PC-3 (cell line): ENCODE results near the gene ZNF385C. TPM values are rescaled to one million over a fixed set of nuclear protein-coding genes. Genes with fewer than 3 reads are reported as not detected.

Experiments used
- ATAC-seq: fragments of 200-7000 bp; cut with Tn5 transposase; 2 replicates; pipeline ENCODE4 v1.9.1; 2020; ENCODE audit warnings: mild to moderate bottlenecking, moderate library complexity
- BruUV-seq: library from RNA; stranded (reverse); fragments of 400-500 nt; replicated peaks from 2 replicates; lab custom pipeline; 2021; lab: Mats Ljungman, UMichigan
- CTCF ChIA-PET: fragments of 300-600 bp; sonication (Branson Sonifier 250); formaldehyde crosslinking; loops from one replicate; lab custom pipeline; 2022; ENCODE audit warnings: antibody characterized with exemption; lab: Charles Lee
- POLR2A ChIA-PET: fragments of 300-600 bp; sonication (Branson Sonifier 250); formaldehyde crosslinking; loops from one replicate; lab custom pipeline; 2022; ENCODE audit warnings: antibody characterized with exemption; ENCODE audit not compliant: unreplicated experiment; lab: Charles Lee
- DNase-seq: peaks from one replicate; pipeline ENCODE4 v3.0.0-alpha.2; 2015
- H2AFZ ChIP-seq: fragments of 300-600 bp; sonication (generic); 2 replicates; pipeline ENCODE4 v1.6.0; 2016; ENCODE audit warnings: antibody characterized with exemption, low read length
- H3F3A ChIP-seq: fragments of 300-600 bp; sonication (generic); one replicate; pipeline ENCODE4 v1.6.0; 2017; ENCODE audit warnings: antibody characterized with exemption, low read length, control low read depth, mild to moderate bottlenecking; ENCODE audit not compliant: unreplicated experiment
- H3K27ac ChIP-seq: fragments of 300-600 bp; sonication (generic); 2 replicates; pipeline ENCODE4 v1.5.1; 2016; ENCODE audit warnings: mild to moderate bottlenecking, low read length
- H3K27me3 ChIP-seq: fragments of 300-600 bp; sonication (generic); 2 replicates; pipeline ENCODE4 v1.6.1; 2016; ENCODE audit warnings: low read length, mixed read lengths
- H3K36me3 ChIP-seq: fragments of 300-600 bp; sonication (generic); 2 replicates; pipeline ENCODE4 v1.6.1; 2016; ENCODE audit warnings: low read depth, mixed run types, low read length, mixed read lengths
- H3K4me1 ChIP-seq: fragments of 300-600 bp; sonication (generic); 2 replicates; pipeline ENCODE4 v1.5.1; 2016; ENCODE audit warnings: low read length; ENCODE audit not compliant: insufficient read depth
- H3K4me2 ChIP-seq: fragments of 300-600 bp; sonication (generic); 2 replicates; pipeline ENCODE4 v1.6.0; 2016; ENCODE audit warnings: low read length
- H3K4me3 ChIP-seq: fragments of 300-600 bp; sonication (generic); 2 replicates; pipeline ENCODE4 v1.5.1; 2016; ENCODE audit warnings: mild to moderate bottlenecking, low read length, mixed read lengths
- H3K79me2 ChIP-seq: fragments of 300-600 bp; sonication (generic); 2 replicates; pipeline ENCODE4 v1.6.1; 2017; ENCODE audit warnings: low read length, mixed read lengths
- H3K9ac ChIP-seq: fragments of 300-600 bp; sonication (generic); 2 replicates; pipeline ENCODE4 v1.6.0; 2016; ENCODE audit warnings: mild to moderate bottlenecking, low read length
- H3K9me2 ChIP-seq: fragments of 300-600 bp; sonication (generic); replicated peaks from 2 replicates; pipeline ENCODE4 v1.6.1; 2016; ENCODE audit warnings: mixed run types, low read length, mixed read lengths
- H3K9me3 ChIP-seq: fragments of 300-600 bp; sonication (generic); 2 replicates; pipeline ENCODE4 v1.6.1; 2016; ENCODE audit warnings: low read length, mixed read lengths
- H4K20me1 ChIP-seq: fragments of 300-600 bp; sonication (generic); 2 replicates; pipeline ENCODE4 v1.6.1; 2016; ENCODE audit warnings: low read length, mixed read lengths
- EZH2 ChIP-seq: fragments of 300-600 bp; sonication (generic); IDR thresholded peaks from one replicate; pipeline ENCODE4 v1.6.1; 2017; ENCODE audit warnings: antibody characterized with exemption, mild to moderate bottlenecking, low read length; ENCODE audit not compliant: unreplicated experiment
- EZH2phosphoT487 ChIP-seq: fragments of 300-600 bp; sonication (generic); IDR thresholded peaks from 2 replicates; pipeline ENCODE4 v1.6.1; 2018; ENCODE audit warnings: mild to moderate bottlenecking, antibody characterized with exemption, low read length, borderline replicate concordance
- intact Hi-C: fragments of 100-400 bp; cut with micrococcal nuclease; formaldehyde crosslinking; loops from 2 replicates; pipeline ENCODE4 v1.9.0; 2023
- total RNA-seq: library from RNA; depleted of rRNA; stranded (reverse); fragments of >200 nt; gene quantifications from 2 replicates; pipeline ENCODE4 v1.2.3, GENCODE V29; 2014
- TF ChIP-seq, protein P1 (sequence below): fragments of 300-600 bp; sonication (generic); conservative IDR thresholded peaks from 2 replicates; pipeline ENCODE4 v1.5.1; 2017; ENCODE audit warnings: antibody characterized with exemption, low read depth, mild to moderate bottlenecking, low read length

ZNF385C gene
- total RNA-seq, 1 experiment from 2014 or later, result 0.04 TPM

- no peak for DNase-seq
- intact Hi-C loops, result no loop called here
- Histone ChIP-seq H3K4me1 (peaks cover 11% of the 10 kb centered on the region), H4K20me1 (no peaks in the 10 kb centered on the region; the same call in none of the 2 replicates), H3K9ac (no peak overlapping the region), H3K79me2 (peaks cover 59% of the 10 kb centered on the region), H3K27me3 (no peaks in the 10 kb centered on the region), H3K4me3 (no peak overlapping the region), H3K9me3 (no peaks in the 10 kb centered on the region), H3K36me3 (peaks cover 30% of the 10 kb centered on the region), H3K4me2 (no peak overlapping the region), H3K27ac (no peak overlapping the region), H3K9me2 (no peaks in the 10 kb centered on the region), H2AFZ (no peak overlapping the region), H3F3A (no peaks in the 10 kb centered on the region)
- TF ChIP-seq EZH2, result no peak
- no peak for TF ChIP-seq EZH2phosphoT487
- BruUV-seq, result no TSS peak
- ChIA-PET CTCF (no interaction called here), POLR2A (no interaction called here)
- ATAC-seq, result no peak
Observed at GRCh38 chr17:42001729-42002128, 96.5 kb downstream of the ZNF385C start.

GRCh38 chr17:42000413-42001133 lies 97.7 kb downstream of the ZNF385C start:
- no peak overlapping the region for H3K4me3 ChIP-seq
- no peak overlapping the region for H3K27ac ChIP-seq
- intact Hi-C loops, result no loop called here
- H3K36me3 ChIP-seq, result peaks cover 39% of the 10 kb centered on the region
- H3K4me2 ChIP-seq, result no peak overlapping the region
- TF ChIP-seq, protein P1, sequence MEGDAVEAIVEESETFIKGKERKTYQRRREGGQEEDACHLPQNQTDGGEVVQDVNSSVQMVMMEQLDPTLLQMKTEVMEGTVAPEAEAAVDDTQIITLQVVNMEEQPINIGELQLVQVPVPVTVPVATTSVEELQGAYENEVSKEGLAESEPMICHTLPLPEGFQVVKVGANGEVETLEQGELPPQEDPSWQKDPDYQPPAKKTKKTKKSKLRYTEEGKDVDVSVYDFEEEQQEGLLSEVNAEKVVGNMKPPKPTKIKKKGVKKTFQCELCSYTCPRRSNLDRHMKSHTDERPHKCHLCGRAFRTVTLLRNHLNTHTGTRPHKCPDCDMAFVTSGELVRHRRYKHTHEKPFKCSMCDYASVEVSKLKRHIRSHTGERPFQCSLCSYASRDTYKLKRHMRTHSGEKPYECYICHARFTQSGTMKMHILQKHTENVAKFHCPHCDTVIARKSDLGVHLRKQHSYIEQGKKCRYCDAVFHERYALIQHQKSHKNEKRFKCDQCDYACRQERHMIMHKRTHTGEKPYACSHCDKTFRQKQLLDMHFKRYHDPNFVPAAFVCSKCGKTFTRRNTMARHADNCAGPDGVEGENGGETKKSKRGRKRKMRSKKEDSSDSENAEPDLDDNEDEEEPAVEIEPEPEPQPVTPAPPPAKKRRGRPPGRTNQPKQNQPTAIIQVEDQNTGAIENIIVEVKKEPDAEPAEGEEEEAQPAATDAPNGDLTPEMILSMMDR, result no peak
- TF ChIP-seq EZH2phosphoT487 (no peak), EZH2 (no peak)
- no peak for ATAC-seq
- CTCF ChIA-PET, result no interaction called here
- no peaks in the 10 kb centered on the region for H3F3A ChIP-seq
- H2AFZ ChIP-seq, result no peak overlapping the region
- no TSS peak for BruUV-seq
- POLR2A ChIA-PET, result no interaction called here
- no peaks in the 10 kb centered on the region for H3K9me2 ChIP-seq
- no peak overlapping the region for H3K9ac ChIP-seq
- peaks cover 11% of the 10 kb centered on the region for H3K4me1 ChIP-seq
- no peak for DNase-seq
- H4K20me1 ChIP-seq, result no peaks in the 10 kb centered on the region; the same call in none of the 2 replicates
- H3K9me3 ChIP-seq, result no peaks in the 10 kb centered on the region
- no peaks in the 10 kb centered on the region for H3K27me3 ChIP-seq
- H3K79me2 ChIP-seq, result peaks cover 49% of the 10 kb centered on the region

GRCh38 chr17:41998497-41998896 lies 99.8 kb downstream of the ZNF385C start:
- Histone ChIP-seq H3K27me3 (no peaks in the 10 kb centered on the region), H3K36me3 (peaks cover 48% of the 10 kb centered on the region), H3K4me1 (peaks cover 9% of the 10 kb centered on the region), H3K27ac (no peak overlapping the region), H3K4me2 (no peak overlapping the region), H3K9me2 (no peaks in the 10 kb centered on the region), H2AFZ (no peak overlapping the region), H3K79me2 (peaks cover 29% of the 10 kb centered on the region), H3F3A (no peaks in the 10 kb centered on the region), H4K20me1 (no peaks in the 10 kb centered on the region), H3K9ac (no peak overlapping the region), H3K4me3 (no peak overlapping the region), H3K9me3 (no peaks in the 10 kb centered on the region)
- CTCF ChIA-PET, result no interaction called here
- no peak for TF ChIP-seq EZH2
- TF ChIP-seq, protein P1, result no peak
- TF ChIP-seq EZH2phosphoT487, result no peak
- intact Hi-C loops, result no loop called here
- no TSS peak for BruUV-seq
- ATAC-seq, result no peak
- DNase-seq, result no peak
- POLR2A ChIA-PET, result no interaction called here
